ENCODE data around the gene PTPRF. TPM values are rescaled to one million over a fixed set of nuclear protein-coding genes. Genes with fewer than 3 reads are reported as not detected.

Gene PTPRF
- total and polyA plus RNA-seq, 4 donors = 41.2 to 241 (median 85.6) TPM

- Histone ChIP-seq H3K9ac (ENCODE audit: low read depth in 1 of 2, low read length in 2 of 2) (no peak overlapping the region), H3K4me3 (ENCODE audit: low read depth in 1 of 3, low read length in 3 of 3) (no peak overlapping the region), H3K4me1 (ENCODE audit: control insufficient read depth in 4 of 4, insufficient read depth in 4 of 4, low read length in 3 of 4) (peaks cover 67 to 94% (median 86%) of the 10 kb centered on the region in 4 donors), H3K27ac (ENCODE audit: low read depth in 1 of 2, low read length in 2 of 2) (peak overlapping the region; percentile 96 to 97), H3K9me3 (ENCODE audit: control insufficient read depth in 4 of 4, low read length in 3 of 4) (no peaks in the 10 kb centered on the region), H3K27me3 (ENCODE audit: control insufficient read depth in 4 of 4, insufficient read depth in 4 of 4, low read length in 3 of 4) (no peaks in the 10 kb centered on the region), H3K36me3 (ENCODE audit: control insufficient read depth in 4 of 4, insufficient read depth in 3 of 4, low read depth in 1 of 4, low read length in 3 of 4) (no peaks in the 10 kb centered on the region)
- TF ChIP-seq ATF3 (IDR thresholded peaks at IDR 0.05) = no peak
- TF ChIP-seq FOXA1 (IDR thresholded peaks at IDR 0.05) = no peak
- no peak for TF ChIP-seq RXRA (IDR thresholded peaks at IDR 0.05)
- TF ChIP-seq YY1 (IDR thresholded peaks at IDR 0.05) = no peak
- peak in 1 of 2 donors; percentile 3 for TF ChIP-seq JUND (IDR thresholded peaks at IDR 0.05)
- no peak for TF ChIP-seq GABPA (IDR thresholded peaks at IDR 0.05 in 1 of 2, conservative IDR thresholded peaks at IDR 0.05 in 1 of 2)
- TF ChIP-seq SP1 (IDR thresholded peaks at IDR 0.05) = no peak
- WGBS = 77% methylated on average over 15 of the region's 15 CpGs
- no peak for DNase-seq (ENCODE audit: low spot score)
These were observed 15.9 kb downstream of the PTPRF start for GRCh38 chr1:43546388-43547100.

GRCh38 chr1:43547538-43548072 is 16.9 kb downstream of the PTPRF start:
- no peak overlapping the region for H3K4me3 ChIP-seq (ENCODE audit: low read depth in 1 of 3, low read length in 3 of 3)
- DNase-seq (ENCODE audit: low spot score) = no peak
- peak overlapping the region; percentile 96 to 97 for H3K27ac ChIP-seq (ENCODE audit: low read depth in 1 of 2, low read length in 2 of 2)
- H3K9ac ChIP-seq (ENCODE audit: low read depth in 1 of 2, low read length in 2 of 2) = peak overlapping the region; percentile 15 to 22
- H3K9me3 ChIP-seq (ENCODE audit: control insufficient read depth in 4 of 4, low read length in 3 of 4) = no peaks in the 10 kb centered on the region
- no peaks in the 10 kb centered on the region for H3K36me3 ChIP-seq (ENCODE audit: control insufficient read depth in 4 of 4, insufficient read depth in 3 of 4, low read depth in 1 of 4, low read length in 3 of 4)
- no peaks in the 10 kb centered on the region for H3K27me3 ChIP-seq (ENCODE audit: control insufficient read depth in 4 of 4, insufficient read depth in 4 of 4, low read length in 3 of 4)
- no peak for TF ChIP-seq ATF3 (IDR thresholded peaks at IDR 0.05)
- no peak for TF ChIP-seq FOXA2 (IDR thresholded peaks at IDR 0.05)
- WGBS = 79% methylated on average over 11 of the region's 11 CpGs
- peaks cover 66 to 95% (median 86%) of the 10 kb centered on the region in 4 donors for H3K4me1 ChIP-seq (ENCODE audit: control insufficient read depth in 4 of 4, insufficient read depth in 4 of 4, low read length in 3 of 4)

- DNase-seq (ENCODE audit: low spot score) = peak; percentile 57
- Histone ChIP-seq H3K27me3 (ENCODE audit: control insufficient read depth in 4 of 4, insufficient read depth in 4 of 4, low read length in 3 of 4) (no peaks in the 10 kb centered on the region), H3K4me1 (ENCODE audit: control insufficient read depth in 4 of 4, insufficient read depth in 4 of 4, low read length in 3 of 4) (peaks cover 59 to 95% (median 85%) of the 10 kb centered on the region in 4 donors), H3K36me3 (ENCODE audit: control insufficient read depth in 4 of 4, insufficient read depth in 3 of 4, low read depth in 1 of 4, low read length in 3 of 4) (peaks cover 0 to 2% (median 0%) of the 10 kb centered on the region in 4 donors), H3K27ac (ENCODE audit: low read depth in 1 of 2, low read length in 2 of 2) (peak overlapping the region; percentile 96 to 97), H3K9ac (ENCODE audit: low read depth in 1 of 2, low read length in 2 of 2) (peak overlapping the region in 1 of 2 donors; percentile 22), H3K9me3 (ENCODE audit: control insufficient read depth in 4 of 4, low read length in 3 of 4) (no peaks in the 10 kb centered on the region), H3K4me3 (ENCODE audit: low read depth in 1 of 3, low read length in 3 of 3) (no peak overlapping the region)
- WGBS = 58% methylated on average over 18 of the region's 18 CpGs
- no peak for TF ChIP-seq TAF1 (conservative IDR thresholded peaks at IDR 0.05)
- TF ChIP-seq ZBTB33 (IDR thresholded peaks at IDR 0.05) = peak; percentile 87
- peak; percentile 72 for TF ChIP-seq YY1 (IDR thresholded peaks at IDR 0.05)
- TF ChIP-seq RXRA (IDR thresholded peaks at IDR 0.05) = peak; percentile 99 to 100
- peak; percentile 87 for TF ChIP-seq NR2F2 (IDR thresholded peaks at IDR 0.05)
- TF ChIP-seq HNF4A (conservative IDR thresholded peaks at IDR 0.05) = peak; percentile 90 to 95
- peak; percentile 61 to 81 for TF ChIP-seq JUND (IDR thresholded peaks at IDR 0.05)
- TF ChIP-seq MAX (IDR thresholded peaks at IDR 0.05) = peak; percentile 95
- TF ChIP-seq EGR1 (IDR thresholded peaks at IDR 0.05; ENCODE audit: low read depth in 2 of 2) = peak in 1 of 2 donors; percentile 80
- TF ChIP-seq FOXA2 (IDR thresholded peaks at IDR 0.05) = peak; percentile 73
- TF ChIP-seq FOXA1 (IDR thresholded peaks at IDR 0.05) = peak; percentile 87
- TF ChIP-seq RAD21 (IDR thresholded peaks at IDR 0.05) = peak; percentile 45 to 52
- peak; percentile 84 for TF ChIP-seq HNF4G (IDR thresholded peaks at IDR 0.05)
- TF ChIP-seq ATF3 (IDR thresholded peaks at IDR 0.05) = peak; percentile 88
- peak; percentile 97 for TF ChIP-seq SP1 (IDR thresholded peaks at IDR 0.05)
- peak; percentile 87 for TF ChIP-seq REST (IDR thresholded peaks at IDR 0.05)
- TF ChIP-seq GABPA (IDR thresholded peaks at IDR 0.05 in 1 of 2, conservative IDR thresholded peaks at IDR 0.05 in 1 of 2) = peak in 1 of 2 donors; percentile 61
These were observed 17.9 kb downstream of the PTPRF start for GRCh38 chr1:43548285-43549271.
